Measurements from ENCODE around the gene DGKQ.
A peak's percentile ranks its signal among the peaks of the same experiment; 100 is the strongest.

DGKQ gene, protein sequence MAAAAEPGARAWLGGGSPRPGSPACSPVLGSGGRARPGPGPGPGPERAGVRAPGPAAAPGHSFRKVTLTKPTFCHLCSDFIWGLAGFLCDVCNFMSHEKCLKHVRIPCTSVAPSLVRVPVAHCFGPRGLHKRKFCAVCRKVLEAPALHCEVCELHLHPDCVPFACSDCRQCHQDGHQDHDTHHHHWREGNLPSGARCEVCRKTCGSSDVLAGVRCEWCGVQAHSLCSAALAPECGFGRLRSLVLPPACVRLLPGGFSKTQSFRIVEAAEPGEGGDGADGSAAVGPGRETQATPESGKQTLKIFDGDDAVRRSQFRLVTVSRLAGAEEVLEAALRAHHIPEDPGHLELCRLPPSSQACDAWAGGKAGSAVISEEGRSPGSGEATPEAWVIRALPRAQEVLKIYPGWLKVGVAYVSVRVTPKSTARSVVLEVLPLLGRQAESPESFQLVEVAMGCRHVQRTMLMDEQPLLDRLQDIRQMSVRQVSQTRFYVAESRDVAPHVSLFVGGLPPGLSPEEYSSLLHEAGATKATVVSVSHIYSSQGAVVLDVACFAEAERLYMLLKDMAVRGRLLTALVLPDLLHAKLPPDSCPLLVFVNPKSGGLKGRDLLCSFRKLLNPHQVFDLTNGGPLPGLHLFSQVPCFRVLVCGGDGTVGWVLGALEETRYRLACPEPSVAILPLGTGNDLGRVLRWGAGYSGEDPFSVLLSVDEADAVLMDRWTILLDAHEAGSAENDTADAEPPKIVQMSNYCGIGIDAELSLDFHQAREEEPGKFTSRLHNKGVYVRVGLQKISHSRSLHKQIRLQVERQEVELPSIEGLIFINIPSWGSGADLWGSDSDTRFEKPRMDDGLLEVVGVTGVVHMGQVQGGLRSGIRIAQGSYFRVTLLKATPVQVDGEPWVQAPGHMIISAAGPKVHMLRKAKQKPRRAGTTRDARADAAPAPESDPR

GRCh38 chr4:973431-974397 lies at the start of gene DGKQ:
TSS of gene DGKQ (minus strand) at chr4:973569. CDS start at chr4:973482, 87 bp downstream.
- peak; percentile 89 for DNase-seq

GRCh38 chr4:1022739-1023066 lies 49.3 kb upstream of the DGKQ start:
- DNase-seq, result no peak

DNA sequence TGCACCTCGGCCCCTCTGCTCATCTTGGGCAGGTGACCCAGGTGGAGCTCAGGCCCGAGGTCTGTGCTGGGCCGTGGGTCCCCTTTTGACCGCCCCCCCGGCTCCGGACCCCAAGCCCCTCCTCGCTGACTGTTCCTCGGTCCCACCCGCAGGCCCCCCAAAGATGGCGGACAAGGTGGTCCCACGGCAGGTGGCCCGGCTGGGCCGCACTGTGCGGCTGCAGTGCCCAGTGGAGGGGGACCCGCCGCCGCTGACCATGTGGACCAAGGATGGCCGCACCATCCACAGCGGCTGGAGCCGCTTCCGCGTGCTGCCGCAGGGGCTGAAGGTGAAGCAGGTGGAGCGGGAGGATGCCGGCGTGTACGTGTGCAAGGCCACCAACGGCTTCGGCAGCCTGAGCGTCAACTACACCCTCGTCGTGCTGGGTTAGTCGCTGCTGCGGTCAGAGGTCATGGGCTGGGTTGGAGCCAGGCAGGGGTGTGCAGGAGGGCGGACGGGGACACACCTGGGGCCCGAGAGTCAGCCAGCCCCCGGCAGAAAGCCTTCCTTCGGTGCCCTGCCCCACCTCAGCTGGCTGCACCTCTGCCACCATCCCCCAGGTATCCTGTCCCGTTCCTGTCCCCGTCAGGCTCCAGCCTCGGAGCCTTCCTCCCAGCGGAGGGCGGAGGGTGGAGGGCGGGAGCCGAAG lies 48.8 kb upstream of the DGKQ start:
- DNase-seq, result no peak

DNA sequence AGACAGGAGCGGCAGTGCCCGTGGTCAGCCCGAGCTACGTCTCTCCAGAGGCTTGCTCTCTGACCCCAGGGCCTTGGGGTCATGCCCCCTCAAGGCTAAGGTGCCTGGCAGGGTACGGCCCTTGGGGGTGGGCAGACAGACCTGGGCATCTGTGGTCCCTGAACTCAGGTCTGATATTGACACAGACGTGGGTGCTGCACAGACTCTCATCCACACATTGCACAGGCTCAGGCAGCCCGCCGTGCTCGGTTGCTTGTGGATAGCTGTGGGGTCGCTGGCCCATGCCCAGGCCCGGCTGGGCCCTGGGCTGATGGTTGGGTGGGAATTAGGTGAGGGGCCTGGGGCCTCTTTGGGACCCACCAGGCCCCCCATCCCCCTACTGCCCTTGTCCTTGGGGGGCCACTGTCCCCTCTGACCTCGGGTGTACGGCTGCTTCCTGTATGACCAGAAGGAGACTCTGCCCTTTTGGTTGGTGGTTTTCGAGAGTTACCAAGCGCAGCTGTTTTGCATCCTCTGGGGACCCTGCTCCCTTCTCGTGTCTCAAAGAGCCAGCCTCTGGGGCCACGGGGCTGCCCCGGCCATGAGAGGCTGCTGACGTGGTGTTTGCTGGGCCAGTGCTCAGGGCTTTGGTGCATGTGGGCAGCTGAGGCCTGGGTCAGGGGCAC lies 48.1 kb upstream of the DGKQ start:
- no peak for DNase-seq

DNA sequence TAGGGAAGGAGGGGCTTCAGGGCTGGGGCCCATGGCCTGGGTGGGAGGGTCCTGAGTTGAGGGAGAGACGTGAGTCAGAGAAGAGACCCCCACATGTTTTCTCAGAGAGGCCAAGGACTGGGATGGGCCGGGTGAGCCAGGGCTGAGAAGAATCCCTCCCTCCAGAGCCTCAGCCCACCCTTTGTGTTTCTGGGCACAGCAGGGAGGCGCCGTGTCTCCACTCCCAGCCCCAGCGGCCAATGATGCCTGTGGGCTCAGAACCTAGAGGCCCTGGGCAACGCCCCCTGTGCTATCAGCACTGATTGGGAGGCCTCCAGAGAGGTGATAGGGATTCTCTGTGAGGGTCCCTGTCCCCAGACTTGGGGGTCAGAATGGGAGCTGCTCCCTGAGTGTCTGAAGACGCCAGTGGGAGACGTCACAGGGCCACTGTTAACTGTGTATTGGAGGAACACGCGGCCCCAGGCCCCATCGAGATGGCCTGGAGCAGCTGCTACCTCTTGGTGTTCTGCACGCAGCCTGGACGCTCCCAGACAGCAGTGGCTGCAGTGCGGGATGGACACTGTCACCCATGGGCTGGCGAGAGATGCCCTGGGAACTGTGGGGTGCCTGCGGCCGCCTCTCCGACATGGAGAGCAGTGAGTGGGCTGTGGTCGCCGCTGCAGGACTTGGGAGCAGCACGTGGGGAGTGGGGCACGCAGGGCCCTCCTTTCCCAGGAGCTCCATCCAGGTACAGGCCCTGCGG lies 46.5 kb upstream of the DGKQ start:
- DNase-seq, result no peak

GRCh38 chr4:1019320-1019719 lies 46.0 kb upstream of the DGKQ start:
- no peak for DNase-seq

GRCh38 chr4:1018147-1019020 lies 45.0 kb upstream of the DGKQ start:
- DNase-seq, result no peak

- DNase-seq, result no peak
These were observed 44.3 kb upstream of the DGKQ start for GRCh38 chr4:1017706-1018105.

DNA sequence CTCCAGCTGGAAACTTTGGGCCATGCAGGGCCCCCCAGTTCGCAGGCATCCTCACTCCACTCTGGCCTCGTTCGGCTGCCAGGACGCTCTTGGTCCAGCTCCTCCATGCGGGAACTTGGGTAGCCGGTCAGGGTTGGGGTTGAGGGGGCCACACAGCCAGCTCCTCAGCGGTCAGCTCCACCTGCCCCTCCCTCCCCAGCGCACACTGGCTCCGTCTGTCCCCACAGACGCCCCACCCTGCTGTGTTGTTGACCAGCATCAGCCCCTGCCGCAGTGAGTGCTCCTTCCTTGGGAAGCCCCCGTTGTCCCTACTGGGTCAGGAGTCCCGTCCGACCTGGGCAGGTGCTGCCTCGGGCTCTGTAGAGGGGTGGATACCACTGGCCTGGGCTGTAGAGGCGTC lies 43.8 kb upstream of the DGKQ start:
- DNase-seq, result no peak

DNA sequence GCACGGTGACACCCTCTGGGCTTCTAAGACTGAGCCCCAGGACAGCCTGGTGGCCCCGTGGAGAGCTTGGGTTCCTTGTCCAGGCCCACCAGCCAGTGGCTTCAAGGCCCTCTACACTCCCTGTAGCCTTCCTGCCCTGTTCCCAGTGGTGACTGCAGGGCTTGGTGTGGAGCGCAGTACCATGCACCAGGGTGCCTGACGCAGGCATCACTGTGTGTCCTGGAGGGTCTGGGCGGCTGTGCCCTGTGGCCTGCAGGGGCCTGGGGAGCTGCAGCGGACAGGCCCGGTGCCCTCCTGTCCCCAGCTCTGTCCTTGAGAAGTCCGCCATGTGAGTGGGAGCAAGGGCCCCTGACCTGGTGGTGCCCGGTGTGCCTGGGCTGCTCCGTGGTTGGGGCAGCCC lies 42.4 kb upstream of the DGKQ start:
- no peak for DNase-seq

DNA sequence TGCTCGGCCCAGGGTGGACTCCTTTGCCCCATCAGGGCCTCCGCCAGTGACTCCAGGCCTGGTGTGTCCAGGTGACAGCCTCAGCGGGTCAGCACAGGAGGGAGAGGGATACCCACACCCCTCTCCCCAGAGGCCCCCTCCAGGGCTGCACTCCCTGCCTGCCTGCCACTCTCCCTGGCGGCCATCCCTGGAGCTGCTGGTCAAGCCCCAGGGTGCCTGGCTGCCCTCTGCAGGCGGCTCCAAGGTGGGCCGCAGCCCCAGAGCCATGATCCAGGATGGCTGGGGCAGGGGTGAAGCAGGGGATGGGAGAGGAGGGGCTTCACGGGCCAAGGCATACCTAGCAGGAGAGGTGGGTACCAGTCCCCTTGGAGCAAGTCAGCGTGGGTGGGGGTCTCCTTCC lies 41.8 kb upstream of the DGKQ start:
- DNase-seq, result no peak

DNA sequence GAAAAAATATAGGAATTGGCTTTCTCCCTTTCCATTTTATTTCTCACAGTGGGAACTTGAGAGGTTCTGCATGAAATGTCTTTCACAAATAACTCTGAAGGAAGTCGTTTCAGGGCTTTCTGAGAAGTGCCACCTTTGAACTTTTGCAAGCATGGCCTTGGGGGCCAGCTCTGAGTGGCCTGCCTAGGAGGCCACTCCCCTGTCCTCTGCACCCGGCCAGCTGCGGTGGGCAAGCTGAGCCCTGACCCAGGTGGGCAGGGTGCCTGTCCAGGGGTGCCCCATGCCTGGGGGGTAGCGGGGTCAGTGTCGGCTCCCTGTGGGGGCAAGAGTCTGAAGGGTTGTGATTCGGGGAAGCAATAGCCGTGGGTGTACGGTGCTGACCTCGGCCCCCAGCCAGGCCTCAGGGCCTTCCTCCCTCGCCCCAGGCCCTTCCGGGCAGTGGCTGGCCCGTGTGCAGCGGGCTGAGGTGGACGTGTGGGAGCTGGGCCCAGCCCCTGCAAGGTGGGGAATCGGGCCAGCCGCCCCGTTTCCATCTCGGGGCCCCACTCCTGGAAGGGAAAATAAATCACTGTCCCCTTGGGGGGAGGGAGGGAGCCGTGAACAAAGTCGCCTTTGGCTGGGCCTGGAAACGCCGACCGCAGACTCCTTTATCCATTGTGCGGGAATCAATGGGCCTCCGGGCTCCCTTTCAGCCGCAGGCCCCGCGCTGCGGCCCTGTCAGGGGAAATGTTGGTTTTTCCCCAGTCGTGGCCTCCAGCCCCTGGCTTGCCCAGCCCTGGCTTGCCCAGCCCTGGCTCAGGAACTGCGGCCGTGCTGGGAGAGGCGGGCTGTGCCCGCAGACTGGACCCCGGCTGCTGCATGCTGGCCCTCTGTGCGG lies 41.2 kb upstream of the DGKQ start:
- DNase-seq, result no peak

DNA sequence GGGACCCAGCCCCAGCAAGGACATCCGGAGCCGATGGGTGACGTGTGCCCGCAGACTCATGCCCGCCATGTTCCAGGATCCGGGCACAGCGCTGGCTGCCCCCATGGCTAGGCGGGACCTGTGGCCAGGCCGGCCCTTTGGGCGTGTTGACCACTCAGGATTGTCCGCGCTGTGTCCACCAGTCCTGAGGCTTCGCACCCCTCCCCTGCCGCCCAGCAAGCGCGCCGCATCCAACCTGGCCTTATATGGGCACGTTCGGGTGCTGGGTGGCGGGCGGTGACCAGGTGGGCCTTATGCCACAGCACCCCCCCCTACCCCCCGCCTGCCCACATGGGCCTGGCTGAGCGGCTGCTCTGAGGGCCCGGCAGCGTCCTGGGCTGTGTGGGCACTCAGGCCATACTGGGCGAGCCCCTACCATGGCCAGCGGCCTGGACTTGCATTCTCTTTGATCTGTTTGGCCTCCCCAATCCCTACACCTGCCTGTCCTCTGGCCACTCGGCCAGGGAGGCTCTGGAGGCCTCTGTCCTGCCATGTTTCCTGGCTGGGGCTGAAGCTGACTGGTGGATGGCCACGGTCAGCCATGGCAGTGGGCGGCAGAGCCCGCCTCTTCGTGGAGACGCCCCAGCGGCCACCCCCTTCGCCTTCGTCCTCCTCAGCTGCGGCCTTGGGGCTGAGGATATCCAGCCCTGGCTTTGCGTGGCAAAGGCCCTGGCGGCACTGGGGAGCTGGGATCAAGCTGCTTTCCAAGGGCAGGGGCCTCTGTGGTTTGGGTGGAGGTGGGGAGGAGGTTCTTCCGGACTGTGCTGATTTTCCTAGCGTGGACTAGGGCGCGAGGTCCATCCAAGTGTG lies 40.1 kb upstream of the DGKQ start:
- no peak for DNase-seq

DNA sequence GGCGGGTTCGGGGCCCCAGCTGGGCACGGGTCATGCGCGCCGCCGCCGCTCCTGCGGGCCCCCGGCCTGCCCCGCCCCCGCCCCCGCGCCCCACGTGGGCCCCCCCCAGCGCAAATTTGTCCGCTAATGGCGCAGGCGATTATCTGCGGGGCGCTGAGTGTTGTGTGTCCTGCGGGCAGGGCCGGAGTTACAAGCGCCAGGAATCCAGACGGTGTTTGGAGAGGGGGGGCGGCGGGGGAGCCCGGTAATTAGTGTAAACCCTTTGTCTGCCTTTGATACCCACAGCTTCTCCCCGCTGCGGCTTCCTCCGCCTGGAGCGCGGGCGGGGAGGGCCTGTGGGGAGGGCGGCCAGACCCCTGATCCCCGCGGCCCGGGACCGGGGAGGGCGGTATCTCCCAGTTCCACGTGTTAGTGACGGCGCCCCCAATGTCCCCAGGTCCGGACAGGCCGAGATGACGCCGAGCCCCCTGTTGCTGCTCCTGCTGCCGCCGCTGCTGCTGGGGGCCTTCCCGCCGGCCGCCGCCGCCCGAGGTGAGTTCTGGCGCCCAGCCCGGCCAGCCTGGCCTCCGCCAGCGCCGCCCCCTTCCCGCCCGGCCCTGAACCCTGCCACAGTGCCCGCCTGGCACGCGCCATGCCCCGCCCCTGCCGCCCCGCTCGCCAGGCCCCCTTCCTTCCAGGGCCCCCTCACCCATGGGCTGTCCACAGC lies 38.8 kb upstream of the DGKQ start:
- peak; percentile 27 for DNase-seq

DNA sequence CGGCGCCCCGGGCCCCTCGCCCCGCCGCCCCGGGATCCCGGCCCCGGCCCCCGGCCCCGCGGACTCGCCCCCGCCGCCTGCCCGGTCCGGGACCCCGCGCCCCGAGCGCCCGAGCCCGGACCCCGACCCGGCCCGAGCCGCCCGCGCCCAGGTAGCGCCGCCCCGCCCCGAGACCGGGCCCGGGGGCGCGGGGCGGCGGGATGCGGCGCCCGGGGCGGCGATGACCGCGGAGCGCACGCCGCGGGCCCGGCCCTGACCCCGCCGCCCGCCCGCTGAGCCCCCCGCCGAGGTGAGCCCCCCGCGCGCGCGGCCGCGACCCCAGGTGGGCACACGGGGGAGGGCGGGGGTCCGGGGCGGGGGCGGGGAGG lies 38.3 kb upstream of the DGKQ start:
- DNase-seq, result no peak

DNA sequence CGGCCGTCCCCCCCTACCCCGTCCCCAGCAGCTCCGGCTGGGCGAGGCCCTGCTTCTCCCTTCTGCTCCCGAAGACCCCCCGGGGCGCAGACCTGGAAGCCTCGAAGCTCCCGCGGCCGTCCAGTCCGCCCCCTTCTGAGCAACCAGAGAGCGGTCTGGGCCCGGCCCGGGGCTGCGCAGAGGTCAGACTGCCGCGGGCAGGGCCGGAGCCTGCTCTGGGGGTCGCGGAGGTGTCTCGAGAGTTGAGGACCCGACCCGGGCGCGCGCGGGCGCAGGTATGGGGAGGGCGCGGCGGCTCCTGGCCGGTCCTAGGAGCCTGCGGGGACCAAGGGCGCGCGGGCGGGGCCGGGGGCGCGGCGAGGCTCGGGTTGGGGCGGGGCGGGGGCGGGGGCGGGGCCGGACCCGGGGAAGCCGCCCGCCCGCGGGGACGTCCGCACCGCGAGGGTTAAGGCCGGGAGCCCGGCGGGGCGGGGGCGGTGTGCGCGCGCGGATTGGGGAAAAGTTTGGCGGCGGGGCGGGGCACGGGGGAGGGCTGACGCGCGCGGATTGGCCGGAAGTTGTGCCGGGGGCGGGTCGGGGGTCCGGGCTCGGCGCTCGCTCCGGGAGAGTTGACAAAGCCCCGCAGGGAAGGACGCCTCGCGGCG lies 37.8 kb upstream of the DGKQ start, which contains the start of gene FGFRL1:
TSS of gene FGFRL1 (plus strand) at position 605 of the 644 bp plus-strand sequence. CDS start 860 bp downstream, outside the sequence.
- peak; percentile 96 for DNase-seq
